GM19395 (cell line): Measurements from ENCODE around the gene ALKBH4.
"Not testable (repeated sequence)": the region's sequence is repeated elsewhere in the genome, so short reads cannot be mapped to it uniquely, and the experiment has no call there.

Experiments
- ATAC-seq: cut with Tn5 transposase; IDR thresholded peaks from one replicate; pipeline ENCODE4 v1.9.1; 2021; ENCODE audit warnings: mild to moderate bottlenecking, moderate library complexity; ENCODE audit not compliant: unreplicated experiment

Gene ALKBH4

GRCh38 chr7:102464577-102465280, at the start of gene ALKBH4, which contains the start of gene LRWD1:
ALKBH4 (minus strand) TSS chr7:102464863; CDS start chr7:102464836, 27 bp downstream.
LRWD1 (plus strand) TSS chr7:102464984; CDS start chr7:102465081, 97 bp downstream.
- ATAC-seq = peak; percentile 84

DNA sequence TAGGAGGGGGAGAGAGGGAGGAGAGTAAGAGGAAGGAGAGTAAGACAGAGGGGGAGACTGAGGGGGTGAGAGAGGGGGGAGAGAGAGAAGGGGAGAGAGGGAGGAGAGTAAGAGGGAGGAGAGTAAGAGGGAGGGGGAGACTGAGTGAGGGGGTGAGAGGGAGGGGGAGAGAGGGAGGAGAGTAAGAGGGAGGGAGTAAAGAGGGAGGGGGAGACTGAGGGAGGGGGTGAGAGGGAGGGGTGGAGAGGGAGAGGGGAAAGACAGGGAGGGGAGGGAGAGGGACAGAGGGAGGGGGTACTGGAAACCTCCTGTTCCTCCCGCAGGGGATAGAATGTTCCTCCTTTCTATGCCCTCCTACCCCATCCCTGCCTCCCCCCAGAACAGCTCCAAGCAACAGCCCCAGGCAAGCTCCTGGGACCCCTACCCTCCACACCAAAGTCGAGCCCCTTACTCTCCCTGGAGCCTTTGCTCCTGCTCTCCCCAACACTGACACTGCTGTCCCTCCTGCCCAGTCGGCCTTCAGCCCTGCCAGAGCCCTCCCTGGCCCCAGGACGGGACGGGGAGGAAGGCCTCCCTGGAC, 48.1 kb upstream of the ALKBH4 start:
- not testable (repeated sequence) for ATAC-seq

- ATAC-seq = peak; percentile 27
These were observed 47.3 kb upstream of the ALKBH4 start for GRCh38 chr7:102511860-102512522.

GRCh38 chr7:102510575-102510974, 45.9 kb upstream of the ALKBH4 start:
- ATAC-seq = not testable (repeated sequence)

DNA sequence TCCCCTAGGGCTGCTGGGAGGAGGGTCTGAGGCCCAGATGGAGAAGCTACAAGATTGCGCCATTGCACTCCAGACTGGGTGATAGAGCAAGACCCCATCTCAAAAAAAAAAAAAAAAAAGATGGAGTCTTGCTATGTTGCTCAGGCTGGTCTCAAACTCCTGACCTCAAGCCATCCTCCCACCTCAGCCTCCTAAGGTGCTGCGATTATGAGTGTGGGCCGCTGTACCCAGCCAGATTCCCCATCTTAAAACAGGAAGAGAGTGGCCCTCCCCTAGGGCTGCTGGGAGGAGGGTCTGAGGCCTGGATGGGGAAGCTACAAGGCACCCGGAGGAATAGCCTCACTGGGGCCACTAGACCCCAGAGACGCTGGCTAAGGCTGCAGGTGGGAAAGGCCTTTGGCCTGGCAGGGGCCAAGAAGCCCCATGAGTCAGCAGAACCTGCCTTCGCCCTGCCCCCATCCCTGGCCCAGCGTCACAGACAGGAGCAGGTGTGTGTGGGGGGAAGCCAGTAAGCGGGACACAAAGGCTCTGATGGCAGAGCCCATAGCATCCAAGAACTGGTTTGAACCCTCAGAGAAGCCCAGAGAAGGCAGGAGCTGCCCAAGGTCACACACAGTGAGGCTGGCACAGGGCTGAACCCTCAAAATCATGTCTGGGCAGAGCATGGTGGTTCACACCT, 42.9 kb upstream of the ALKBH4 start:
- not testable (repeated sequence) for ATAC-seq

- not testable (repeated sequence) for ATAC-seq
These were observed 40.9 kb upstream of the ALKBH4 start for GRCh38 chr7:102505298-102506185.

DNA sequence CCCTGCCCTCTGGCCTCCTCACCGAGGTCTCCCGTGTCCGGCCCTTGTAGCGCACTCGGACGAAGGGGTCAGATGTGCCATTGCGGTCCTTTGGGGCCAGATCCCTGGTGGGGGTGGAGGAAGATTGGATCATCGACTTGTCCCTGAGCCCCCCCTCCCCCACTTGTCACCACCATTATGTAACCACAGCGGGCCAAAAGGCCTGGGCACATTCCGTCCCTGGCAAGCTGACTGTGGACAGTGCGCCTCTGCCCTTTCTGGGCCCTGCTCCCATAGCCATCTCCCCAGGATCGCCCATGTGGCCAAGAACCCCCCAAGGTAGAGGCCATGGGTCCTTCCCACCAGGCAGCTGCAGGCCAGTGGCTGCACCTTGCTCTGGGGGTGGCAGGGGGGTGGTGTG, 38.5 kb upstream of the ALKBH4 start:
- not testable (repeated sequence) for ATAC-seq

DNA sequence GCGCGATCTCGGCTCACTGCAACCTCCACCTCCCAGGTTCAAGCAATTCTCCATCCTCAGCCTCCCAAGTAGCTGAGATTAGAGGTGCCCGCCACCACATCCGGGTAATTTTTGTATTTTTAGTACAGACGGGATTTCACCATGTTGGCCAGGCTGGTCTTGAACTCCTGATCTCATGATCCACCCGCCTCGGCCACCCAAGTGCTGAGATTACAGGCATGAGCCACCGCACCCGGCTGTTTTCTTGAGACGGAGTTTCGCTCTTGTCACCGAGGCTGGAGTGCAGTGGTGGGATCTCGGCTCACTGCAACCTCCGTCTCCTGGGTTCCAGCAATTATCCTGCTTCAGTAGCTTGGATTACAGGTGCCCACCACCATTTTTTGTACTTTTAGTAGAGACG, 33.7 kb upstream of the ALKBH4 start:
- ATAC-seq = not testable (repeated sequence)

- not testable (repeated sequence) for ATAC-seq
These were observed 32.6 kb upstream of the ALKBH4 start for GRCh38 chr7:102497308-102497707.

- ATAC-seq = not testable (repeated sequence)
These were observed 32.2 kb upstream of the ALKBH4 start for GRCh38 chr7:102496861-102497260.

GRCh38 chr7:102494473-102495149, 29.9 kb upstream of the ALKBH4 start:
- peak; percentile 65 for ATAC-seq

GRCh38 chr7:102494026-102494425, 29.4 kb upstream of the ALKBH4 start:
- peak; percentile 4 for ATAC-seq

DNA sequence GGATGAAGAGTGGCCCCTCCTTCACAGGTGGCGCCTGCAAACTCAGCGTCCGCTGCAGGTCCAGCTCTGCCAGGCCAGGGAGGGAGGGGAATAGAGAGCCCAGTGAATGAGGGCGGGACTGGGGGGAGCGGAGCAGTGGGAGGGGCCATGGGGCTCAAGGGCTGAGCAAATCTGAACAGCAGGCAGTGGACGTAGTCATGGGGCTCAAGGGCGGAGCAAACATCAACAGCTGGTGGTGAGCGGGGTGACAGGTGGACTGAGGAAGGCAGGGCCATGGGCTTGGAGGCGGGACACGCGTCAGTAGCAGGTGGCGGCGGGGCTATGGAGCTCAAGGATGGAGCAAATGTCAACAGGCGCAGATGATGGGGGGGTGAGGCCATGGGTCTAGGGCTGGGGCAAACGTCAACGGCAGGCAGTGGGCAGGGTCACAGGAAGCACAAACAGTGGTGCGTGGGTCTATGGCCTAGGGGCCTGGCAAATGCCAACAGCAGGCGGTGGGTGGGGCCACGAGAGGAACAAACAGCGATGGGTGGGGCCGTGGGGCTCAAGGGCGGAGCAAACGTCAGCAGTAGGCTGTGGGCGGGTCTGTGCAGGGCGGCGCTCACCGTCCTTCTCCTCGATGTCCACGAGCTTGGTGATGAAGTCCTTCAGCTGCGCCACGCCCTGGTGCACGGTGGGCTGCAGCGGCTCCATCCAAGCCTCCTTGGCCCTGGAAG, 28.7 kb upstream of the ALKBH4 start:
- peak; percentile 49 for ATAC-seq

DNA sequence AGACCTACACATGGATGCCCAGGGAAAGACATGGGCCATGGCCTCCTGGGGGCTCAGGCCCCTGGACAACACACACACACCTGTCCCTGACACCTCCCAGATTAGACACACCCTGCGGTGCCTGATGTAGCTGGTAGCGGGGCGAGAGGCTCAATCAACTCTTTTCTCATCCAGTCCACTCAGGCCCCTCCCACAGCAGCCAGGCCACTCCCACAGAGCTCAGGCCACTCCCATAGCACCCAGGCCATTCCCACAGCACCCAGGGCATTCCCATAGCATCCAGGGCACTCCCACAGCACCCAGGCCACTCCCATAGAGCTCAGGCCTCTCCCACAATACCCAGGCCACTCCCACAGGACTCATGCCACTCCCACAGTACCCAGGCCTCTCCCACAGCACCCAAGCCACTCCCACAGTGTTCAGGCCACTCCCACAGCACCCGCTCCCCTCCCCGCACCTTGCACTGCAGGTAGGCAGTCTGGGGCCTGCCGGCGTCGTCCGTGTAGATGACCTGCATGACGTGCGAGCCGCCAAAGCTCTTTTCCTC, 25.9 kb upstream of the ALKBH4 start:
- ATAC-seq = not testable (repeated sequence)

DNA sequence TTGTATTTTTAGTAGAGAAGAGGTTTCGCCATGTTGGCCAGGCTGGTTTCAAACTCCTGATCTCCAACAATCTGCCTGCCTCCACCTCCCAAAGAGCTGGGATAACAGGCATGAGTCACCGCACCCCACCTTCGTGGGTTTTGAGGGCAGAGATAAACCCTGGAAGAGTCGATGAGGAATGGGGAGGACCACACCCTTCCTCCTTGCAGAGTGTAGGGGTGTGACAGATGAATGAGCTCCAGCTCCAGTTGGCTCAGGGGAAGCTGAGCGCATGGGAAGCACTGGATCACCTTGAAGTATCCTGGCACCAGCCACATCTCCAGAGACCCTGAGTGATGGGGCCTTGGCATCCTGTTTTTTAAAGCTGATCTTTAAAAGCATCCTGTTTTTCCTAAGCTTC, 19.7 kb upstream of the ALKBH4 start:
- not testable (repeated sequence) for ATAC-seq

GRCh38 chr7:102481962-102482361, 17.3 kb upstream of the ALKBH4 start:
- not testable (repeated sequence) for ATAC-seq

DNA sequence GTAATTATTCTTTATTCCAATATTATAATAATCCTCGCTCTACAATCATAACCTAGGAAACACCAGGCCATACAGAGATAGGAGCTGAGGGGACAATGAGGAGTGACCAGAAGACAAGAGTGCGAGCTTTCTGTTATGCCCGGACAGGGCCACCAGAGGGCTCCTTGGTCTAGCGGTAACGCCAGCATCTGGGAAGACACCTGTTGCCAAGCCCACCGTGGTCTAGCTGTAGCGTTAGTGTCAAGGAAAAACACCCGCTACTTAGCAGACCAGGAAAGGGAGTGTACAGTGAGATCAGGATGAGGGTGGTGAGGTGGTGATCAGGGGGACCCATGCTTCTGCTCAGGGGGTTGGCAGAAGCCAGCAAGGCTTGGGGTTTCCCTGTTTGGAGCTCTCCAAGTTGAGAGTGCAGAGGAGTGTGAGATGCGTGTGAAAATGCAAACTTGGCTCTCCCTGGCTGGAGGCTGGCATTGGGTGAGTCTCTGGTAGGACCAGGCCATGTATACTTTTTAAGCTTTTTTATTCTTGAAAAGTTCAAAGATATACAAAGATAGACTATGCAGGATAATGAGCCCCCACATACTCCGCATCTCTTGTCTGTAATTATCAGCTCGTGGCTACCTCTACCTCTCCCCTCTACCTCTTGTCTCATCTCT, 15.4 kb upstream of the ALKBH4 start:
- ATAC-seq = not testable (repeated sequence)

- ATAC-seq = peak; percentile 36
These were observed 14.5 kb upstream of the ALKBH4 start for GRCh38 chr7:102479209-102479584.
